Pancreas (tissue), 10 donors: Measurements from ENCODE around the gene ESRRG. TPM values are rescaled to one million over a fixed set of nuclear protein-coding genes. Genes with fewer than 3 reads are reported as not detected.

Experiments used
- ATAC-seq, 4 donors: fragments of 200-7000 bp; cut with Tn5 transposase; one replicate each; pipeline versions ENCODE4 v1.8.0 to v1.9.1; 2020; ENCODE audit warnings: mild to moderate bottlenecking in 4 of 4, moderate library complexity in 4 of 4
- DNase-seq, 6 donors: peaks; one replicate each; pipeline ENCODE4 v3.0.0-alpha.2; 2020
- FAIRE-seq: peaks from 2 replicates; lab custom pipeline; 2012; peaks lifted over from hg19 to GRCh38; lab: Jason Lieb, UNC
- H3K27ac ChIP-seq, 4 donors: fragments of 200-600 bp; sonication (generic); 1 replicate in 3 of 4; 2 replicates in 1 of 4; pipeline versions ENCODE4 v1.5.0 to v1.8.0; 2020
- H3K27me3 ChIP-seq, 4 donors: fragments of 200-600 bp; one replicate each; pipeline ENCODE4 v1.8.0; 2021
- H3K36me3 ChIP-seq, 3 donors: fragments of 200-600 bp; sonication (generic) in 1 of 3; one replicate each; pipeline versions ENCODE4 v1.5.0 to v1.8.0; 2020 to 2021
- H3K4me1 ChIP-seq, 3 donors: fragments of 200-600 bp; one replicate each; pipeline ENCODE4 v1.8.0; 2021
- H3K4me3 ChIP-seq, 4 donors: fragments of 200-600 bp; sonication (generic) in 2 of 4; one replicate each; pipeline versions ENCODE4 v1.5.0 to v1.8.0; 2020 to 2021
- H3K9me3 ChIP-seq, 4 donors: fragments of 200-600 bp; one replicate each; pipeline ENCODE4 v1.8.0; 2021
- WGBS, 2 donors: extraction: QIAGEN DNeasy Blood & Tissue Kit; methylation state at CpG; one replicate each; pipeline ENCODE4 v1.1.7; 2013; 5-methylcytosine and 5-hydroxymethylcytosine counted together
- intact Hi-C, 3 donors: fragments of 100-400 bp; cut with DNase I; formaldehyde crosslinking; loops; one replicate each; pipeline versions ENCODE4 v1.11.1 to v1.14.2; 2022
- polyA plus RNA-seq, 2 donors: library from polyadenylated mRNA; stranded (reverse); fragments of 200-250 nt; gene quantifications; one replicate each; pipeline ENCODE4 v1.2.3, GENCODE V29; 2013
- total RNA-seq, 6 donors: library from RNA; stranded (reverse); fragmentation: NEBNext Ultra II Directional in 4 of 6; extraction: Animal tissue kit (Norgen Biotek cat#: 25700) in 4 of 6; gene quantifications; one replicate each; pipeline versions ENCODE4 v1.2.1 to v1.2.4, GENCODE V29; 2021 to 2023
- TF ChIP-seq, protein P1 (sequence below), 4 donors: fragments of 200-600 bp; sonication (generic) in 3 of 4; IDR thresholded peaks; one replicate each; pipeline versions ENCODE4 v1.5.0 to v1.8.0; 2021; ENCODE audit warnings: antibody characterized with exemption in 4 of 4
- donor health status: healthy with polysubstance abuse.
- donor health status: DM: no; HTN: no; CAD: no; lungs with moderate emphysema.
- donor health status: DM: no; HTN: no; CAD: no.
- donor health status: control.
- donor health status: control.
- donor health status: Bipolar disorder and iron deficiency.
- donor health status: DM: yes; HTN: yes; CAD: no.
- donor health status: DM: no; HTN: no; CAD: no.
- donor health status: DM: no; HTN: no; CAD: no.
- donor health status: DM: yes; HTN: yes; CAD: no.

ESRRG gene
- total and polyA plus RNA-seq, 8 donors = 3.5 to 14.9 (median 10.4) TPM

DNA sequence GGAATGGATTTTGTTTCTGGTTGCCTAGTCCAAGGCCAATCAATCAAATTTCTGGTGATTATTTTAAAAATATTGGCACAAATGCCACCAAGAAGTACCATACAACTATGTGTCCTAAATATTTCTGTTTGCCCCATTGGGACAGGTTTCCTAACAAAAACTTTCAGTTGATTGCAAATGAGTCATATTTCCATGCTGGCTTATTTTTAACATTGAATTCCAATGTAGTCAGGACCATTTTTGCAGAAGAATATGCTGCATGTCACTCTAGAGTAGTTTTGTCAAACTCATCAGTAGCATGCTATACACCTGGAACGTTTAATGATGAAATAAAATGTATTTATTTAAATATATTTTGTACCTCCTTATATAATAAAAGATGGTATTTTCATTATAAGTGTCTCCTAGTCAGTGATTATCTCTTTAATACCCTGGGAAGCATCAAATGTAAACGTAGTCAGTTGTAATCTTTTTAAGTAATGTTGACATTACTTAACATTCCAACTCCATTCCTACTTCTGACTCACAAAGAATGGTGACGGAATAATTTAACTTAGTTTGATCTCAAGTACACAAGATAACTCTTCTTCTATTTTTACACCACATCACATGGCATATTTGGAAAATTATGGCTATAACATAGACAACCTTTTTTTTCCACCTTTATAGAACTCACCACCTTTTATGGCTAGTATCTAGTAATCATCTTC lies 261.0 kb downstream of the ESRRG start:
- H3K4me1 ChIP-seq = peaks cover 0 to 3% (median 0%) of the 10 kb centered on the region in 3 donors
- no peaks in the 10 kb centered on the region for H3K36me3 ChIP-seq
- intact Hi-C loops = no loop called here
- H3K27me3 ChIP-seq = no peaks in the 10 kb centered on the region
- WGBS, 2 donors = 36 to 38% methylated on average over 3 of the region's 3 CpGs
- H3K9me3 ChIP-seq = no peaks in the 10 kb centered on the region
- DNase-seq (no peak), FAIRE-seq (no peak), ATAC-seq (no peak)
- TF ChIP-seq, protein P1, sequence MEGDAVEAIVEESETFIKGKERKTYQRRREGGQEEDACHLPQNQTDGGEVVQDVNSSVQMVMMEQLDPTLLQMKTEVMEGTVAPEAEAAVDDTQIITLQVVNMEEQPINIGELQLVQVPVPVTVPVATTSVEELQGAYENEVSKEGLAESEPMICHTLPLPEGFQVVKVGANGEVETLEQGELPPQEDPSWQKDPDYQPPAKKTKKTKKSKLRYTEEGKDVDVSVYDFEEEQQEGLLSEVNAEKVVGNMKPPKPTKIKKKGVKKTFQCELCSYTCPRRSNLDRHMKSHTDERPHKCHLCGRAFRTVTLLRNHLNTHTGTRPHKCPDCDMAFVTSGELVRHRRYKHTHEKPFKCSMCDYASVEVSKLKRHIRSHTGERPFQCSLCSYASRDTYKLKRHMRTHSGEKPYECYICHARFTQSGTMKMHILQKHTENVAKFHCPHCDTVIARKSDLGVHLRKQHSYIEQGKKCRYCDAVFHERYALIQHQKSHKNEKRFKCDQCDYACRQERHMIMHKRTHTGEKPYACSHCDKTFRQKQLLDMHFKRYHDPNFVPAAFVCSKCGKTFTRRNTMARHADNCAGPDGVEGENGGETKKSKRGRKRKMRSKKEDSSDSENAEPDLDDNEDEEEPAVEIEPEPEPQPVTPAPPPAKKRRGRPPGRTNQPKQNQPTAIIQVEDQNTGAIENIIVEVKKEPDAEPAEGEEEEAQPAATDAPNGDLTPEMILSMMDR (IDR thresholded peaks at IDR 0.05) = no peak
- no peak overlapping the region for H3K4me3 ChIP-seq
- no peak overlapping the region for H3K27ac ChIP-seq

DNA sequence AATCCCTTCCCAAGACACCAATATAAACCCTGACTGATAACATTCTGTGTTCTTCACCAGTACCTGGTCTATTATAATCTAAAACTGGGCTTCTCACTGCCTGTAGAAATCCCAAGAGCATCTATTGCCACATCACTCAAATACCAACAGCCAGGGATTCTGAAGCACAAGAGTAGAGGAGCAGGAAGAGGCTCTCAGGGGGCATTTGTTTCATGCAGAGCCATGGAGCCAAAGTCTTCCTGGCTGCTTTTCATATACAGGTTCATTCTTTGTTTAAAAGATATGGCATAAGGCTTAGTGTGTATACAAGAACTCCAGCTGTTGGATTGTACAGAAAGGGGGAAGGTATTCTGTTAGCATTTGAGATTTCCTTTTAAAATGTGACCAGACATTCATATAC lies 261.8 kb downstream of the ESRRG start:
- Histone ChIP-seq H3K36me3 (no peaks in the 10 kb centered on the region), H3K4me1 (peaks cover 0 to 3% (median 0%) of the 10 kb centered on the region in 3 donors), H3K27me3 (no peaks in the 10 kb centered on the region), H3K9me3 (no peaks in the 10 kb centered on the region), H3K4me3 (no peak overlapping the region), H3K27ac (no peak overlapping the region)
- no peak for DNase-seq
- no peak for FAIRE-seq
- ATAC-seq = peak in 1 of 4 donors; percentile 34
- intact Hi-C loops = no loop called here
- TF ChIP-seq, protein P1 (IDR thresholded peaks at IDR 0.05) = no peak

DNA sequence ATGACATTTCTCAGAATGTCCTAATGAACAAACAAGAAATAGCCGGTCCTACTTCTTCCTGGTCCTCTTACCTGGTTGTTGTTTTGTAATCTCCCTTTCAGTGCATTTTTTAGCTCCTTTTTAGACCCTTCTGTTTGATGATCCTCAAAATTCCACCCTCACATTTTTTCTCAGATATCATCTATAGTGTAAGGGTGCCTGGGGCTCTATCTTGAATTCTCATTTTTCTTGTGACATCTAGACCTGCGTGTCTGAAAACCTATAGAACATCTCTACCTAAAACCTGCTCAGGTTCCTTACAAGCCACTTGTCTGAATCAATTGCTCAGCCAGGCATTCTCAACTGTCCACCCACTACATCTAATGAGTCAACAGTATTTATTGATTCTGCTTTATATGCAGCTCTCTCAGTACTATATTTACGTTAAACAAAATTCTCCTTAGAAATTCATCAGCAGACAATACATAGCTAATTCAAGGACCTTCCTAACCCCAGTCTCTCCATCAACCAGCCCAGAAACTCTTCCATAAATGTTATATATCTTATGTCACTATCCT lies 263.5 kb downstream of the ESRRG start:
- TF ChIP-seq, protein P1 (IDR thresholded peaks at IDR 0.05) = no peak
- no peaks in the 10 kb centered on the region for H3K9me3 ChIP-seq
- no peak overlapping the region for H3K27ac ChIP-seq
- intact Hi-C loops = no loop called here
- no peak overlapping the region for H3K4me3 ChIP-seq
- ATAC-seq (no peak), FAIRE-seq (no peak), DNase-seq (no peak)
- H3K4me1 ChIP-seq = peaks cover 0 to 3% (median 0%) of the 10 kb centered on the region in 3 donors
- WGBS, 2 donors = 81 to 84% methylated on average over 3 of the region's 3 CpGs
- no peaks in the 10 kb centered on the region for H3K36me3 ChIP-seq
- H3K27me3 ChIP-seq = no peaks in the 10 kb centered on the region

DNA sequence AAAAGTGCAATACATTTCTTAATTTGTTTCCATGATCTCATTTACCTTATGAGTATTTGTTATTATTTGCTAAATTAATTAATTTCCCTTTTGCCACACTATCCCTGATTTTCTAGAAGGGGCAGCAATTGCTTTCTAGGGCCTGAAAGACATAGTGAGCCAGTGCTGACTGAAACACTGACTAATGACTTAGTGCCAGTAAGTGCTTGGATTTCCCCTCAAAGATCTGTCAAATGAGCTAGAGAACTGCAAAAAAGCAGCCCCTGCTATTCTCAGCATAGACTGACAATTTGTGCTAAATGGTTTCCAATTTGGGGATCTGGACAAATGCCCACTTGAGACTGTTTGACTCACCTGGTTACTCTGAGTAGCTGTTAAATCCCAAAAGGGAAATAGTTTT lies 264.4 kb downstream of the ESRRG start:
- FAIRE-seq (no peak), DNase-seq (no peak), ATAC-seq (no peak)
- Histone ChIP-seq H3K36me3 (no peaks in the 10 kb centered on the region), H3K27me3 (no peaks in the 10 kb centered on the region), H3K4me3 (no peak overlapping the region), H3K27ac (no peak overlapping the region), H3K9me3 (no peaks in the 10 kb centered on the region), H3K4me1 (peaks cover 0 to 3% (median 0%) of the 10 kb centered on the region in 3 donors)
- TF ChIP-seq, protein P1 (IDR thresholded peaks at IDR 0.05) = no peak
- intact Hi-C loops = no loop called here

DNA sequence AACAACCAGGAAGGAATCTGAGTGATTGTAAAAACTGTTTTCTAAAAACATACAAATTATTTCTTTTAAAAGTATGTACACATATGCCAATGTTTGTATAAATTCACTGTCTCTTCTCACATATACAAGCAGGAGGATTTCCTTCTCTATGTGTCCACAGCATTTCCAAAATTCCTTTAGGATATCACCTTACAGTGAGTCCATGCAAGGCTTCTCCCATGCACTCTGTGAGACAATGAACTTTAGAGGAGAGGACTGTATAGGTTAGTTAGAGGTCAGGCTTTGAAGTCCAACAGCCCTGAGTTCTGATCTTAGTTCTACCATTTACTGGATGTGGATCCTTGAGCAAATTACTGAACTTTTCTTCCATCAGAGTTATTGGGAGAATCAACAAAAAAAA lies 265.9 kb downstream of the ESRRG start:
- Histone ChIP-seq H3K9me3 (no peaks in the 10 kb centered on the region), H3K4me1 (peaks cover 0 to 3% (median 0%) of the 10 kb centered on the region in 3 donors), H3K27me3 (no peaks in the 10 kb centered on the region), H3K4me3 (no peak overlapping the region), H3K36me3 (no peaks in the 10 kb centered on the region), H3K27ac (no peak overlapping the region)
- intact Hi-C loops = no loop called here
- TF ChIP-seq, protein P1 (IDR thresholded peaks at IDR 0.05) = no peak
- DNase-seq (no peak), ATAC-seq (no peak), FAIRE-seq (no peak)
